ENCODE results near the gene OGFOD3.

OGFOD3 gene

GRCh38 chr17:82439194-82439828 lies 20.9 kb upstream of the OGFOD3 start:
- TF ChIP-seq MYC (IDR thresholded peaks at IDR 0.05; ENCODE audit: low read depth, low read length) (no peak), CTCF (IDR thresholded peaks at IDR 0.05; ENCODE audit: low read depth, low read length) (no peak), POLR2A (IDR thresholded peaks at IDR 0.05; ENCODE audit: extremely low read depth, insufficient read length) (no peak), MAX (IDR thresholded peaks at IDR 0.05; ENCODE audit: low read depth, low read length) (no peak)
- no peak overlapping the region for H3K4me3 ChIP-seq (ENCODE audit: low read depth, low read length)
- no peak for DNase-seq (ENCODE audit: low read depth)

- H3K4me3 ChIP-seq (ENCODE audit: low read depth, low read length), result no peak overlapping the region
- TF ChIP-seq MAX (IDR thresholded peaks at IDR 0.05; ENCODE audit: low read depth, low read length) (no peak), POLR2A (IDR thresholded peaks at IDR 0.05; ENCODE audit: extremely low read depth, insufficient read length) (no peak), MYC (IDR thresholded peaks at IDR 0.05; ENCODE audit: low read depth, low read length) (no peak), CTCF (IDR thresholded peaks at IDR 0.05; ENCODE audit: low read depth, low read length) (no peak)
- no peak for DNase-seq (ENCODE audit: low read depth)
These were observed 20.2 kb upstream of the OGFOD3 start for GRCh38 chr17:82438401-82439193.

GRCh38 chr17:82437325-82437668 lies 18.9 kb upstream of the OGFOD3 start:
- DNase-seq (ENCODE audit: low read depth), result no peak
- TF ChIP-seq MYC (IDR thresholded peaks at IDR 0.05; ENCODE audit: low read depth, low read length), result no peak
- no peak for TF ChIP-seq POLR2A (IDR thresholded peaks at IDR 0.05; ENCODE audit: extremely low read depth, insufficient read length)
- no peak for TF ChIP-seq CTCF (IDR thresholded peaks at IDR 0.05; ENCODE audit: low read depth, low read length)
- TF ChIP-seq MAX (IDR thresholded peaks at IDR 0.05; ENCODE audit: low read depth, low read length), result no peak
- no peak overlapping the region for H3K4me3 ChIP-seq (ENCODE audit: low read depth, low read length)

- no peak for DNase-seq (ENCODE audit: low read depth)
- H3K4me3 ChIP-seq (ENCODE audit: low read depth, low read length), result no peak overlapping the region
- TF ChIP-seq MYC (IDR thresholded peaks at IDR 0.05; ENCODE audit: low read depth, low read length) (no peak), MAX (IDR thresholded peaks at IDR 0.05; ENCODE audit: low read depth, low read length) (no peak), POLR2A (IDR thresholded peaks at IDR 0.05; ENCODE audit: extremely low read depth, insufficient read length) (no peak), CTCF (IDR thresholded peaks at IDR 0.05; ENCODE audit: low read depth, low read length) (no peak)
These were observed 18.4 kb upstream of the OGFOD3 start for GRCh38 chr17:82436601-82437324.

GRCh38 chr17:82435601-82436583 lies 17.5 kb upstream of the OGFOD3 start:
- no peak for TF ChIP-seq CTCF (IDR thresholded peaks at IDR 0.05; ENCODE audit: low read depth, low read length)
- TF ChIP-seq MAX (IDR thresholded peaks at IDR 0.05; ENCODE audit: low read depth, low read length), result no peak
- TF ChIP-seq POLR2A (IDR thresholded peaks at IDR 0.05; ENCODE audit: extremely low read depth, insufficient read length), result no peak
- no peak for TF ChIP-seq MYC (IDR thresholded peaks at IDR 0.05; ENCODE audit: low read depth, low read length)
- no peak for DNase-seq (ENCODE audit: low read depth)
- H3K4me3 ChIP-seq (ENCODE audit: low read depth, low read length), result no peak overlapping the region
